ENCODE results near the gene INTS14. TPM values are rescaled to one million over a fixed set of nuclear protein-coding genes. Genes with fewer than 3 reads are reported as not detected.

Gene INTS14
- total RNA-seq, 4 donors from 2014 or later = 15.9 to 48.2 (median 28.5) TPM

GRCh38 chr15:65653801-65654521 is 43.0 kb upstream of the INTS14 start:
- no peaks in the 10 kb centered on the region for H3K27me3 ChIP-seq
- H3K4me1 ChIP-seq = no peaks in the 10 kb centered on the region
- H3K27ac ChIP-seq = no peak overlapping the region
- DNase-seq = no peak
- TF ChIP-seq POLR2A (IDR thresholded peaks at IDR 0.05) (no peak), CTCF (IDR thresholded peaks at IDR 0.05) (no peak)
- H3K36me3 ChIP-seq = no peaks in the 10 kb centered on the region
- no peaks in the 10 kb centered on the region for H3K9me3 ChIP-seq
- H3K4me3 ChIP-seq = no peak overlapping the region
- intact Hi-C loops (cut with DNase I; ENCODE audit: low total_unique reads) = no loop called here

- Histone ChIP-seq H3K27ac (no peak overlapping the region), H3K27me3 (no peaks in the 10 kb centered on the region), H3K4me1 (no peaks in the 10 kb centered on the region), H3K4me3 (no peak overlapping the region), H3K36me3 (no peaks in the 10 kb centered on the region), H3K9me3 (no peaks in the 10 kb centered on the region)
- intact Hi-C loops (cut with DNase I; ENCODE audit: low total_unique reads) = no loop called here
- no peak for DNase-seq
- no peak for TF ChIP-seq CTCF (IDR thresholded peaks at IDR 0.05)
- TF ChIP-seq POLR2A (IDR thresholded peaks at IDR 0.05) = no peak
These were observed 42.4 kb upstream of the INTS14 start for GRCh38 chr15:65653341-65653740.

DNA sequence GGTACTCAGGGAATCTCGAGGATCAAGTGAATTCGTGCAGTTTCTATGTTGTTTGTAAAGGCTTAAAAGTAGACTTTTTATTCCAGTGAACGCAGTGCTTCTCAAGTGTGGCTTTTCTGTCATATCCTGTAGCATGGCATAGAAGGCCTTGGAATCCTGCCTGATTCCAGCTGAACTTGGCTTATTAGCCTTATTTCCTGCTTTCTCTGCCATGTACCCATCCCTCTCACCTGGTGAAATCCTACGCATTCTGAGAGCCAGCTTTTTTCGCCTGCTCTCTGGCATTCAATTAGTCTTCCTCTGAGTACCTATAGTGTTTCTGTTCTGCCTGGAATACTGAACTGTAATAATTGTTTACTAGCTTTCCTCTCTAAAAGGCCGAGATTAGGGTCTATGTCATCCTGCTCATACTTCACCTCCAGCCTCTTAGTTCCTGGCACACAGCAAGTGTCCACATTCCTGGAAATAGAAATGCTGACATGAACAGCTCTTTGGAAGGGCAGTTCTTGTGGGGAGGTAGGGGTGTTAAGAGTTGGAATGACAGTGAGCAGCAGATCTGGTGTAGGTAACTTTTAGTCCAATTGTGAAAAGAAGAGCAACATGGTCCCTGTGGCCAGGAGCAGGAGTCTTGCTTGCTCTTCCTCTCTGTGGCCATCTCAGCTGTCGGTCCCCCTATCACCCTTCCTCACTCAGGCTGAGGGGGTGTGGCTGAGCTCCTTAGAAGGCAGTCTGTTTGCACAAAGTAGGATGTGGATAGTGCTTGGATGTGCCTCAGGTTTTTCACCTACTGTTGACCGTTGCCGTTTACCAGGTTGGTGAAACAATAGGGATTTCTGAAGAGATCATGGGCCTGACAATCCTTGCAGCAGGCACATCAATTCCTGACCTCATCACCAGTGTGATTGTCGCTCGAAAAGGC is 41.2 kb upstream of the INTS14 start:
- intact Hi-C loops (cut with DNase I; ENCODE audit: low total_unique reads) = no loop called here
- DNase-seq = no peak
- no peak overlapping the region for H3K27ac ChIP-seq

DNA sequence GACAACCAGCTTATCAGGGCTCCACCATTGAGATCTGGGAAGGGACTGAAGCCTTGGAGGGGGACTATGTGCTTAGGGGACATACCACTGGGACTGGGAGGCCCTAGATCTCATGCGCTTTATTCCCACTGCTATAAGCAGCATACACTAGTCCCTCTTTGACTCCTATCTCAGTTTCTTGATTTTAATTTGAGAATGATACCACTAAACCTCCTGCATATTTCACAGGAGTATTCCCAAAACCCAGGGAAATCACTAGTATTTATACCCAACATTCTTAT is 40.1 kb upstream of the INTS14 start:
- no peaks in the 10 kb centered on the region for H3K27me3 ChIP-seq
- TF ChIP-seq CTCF (IDR thresholded peaks at IDR 0.05) (no peak), POLR2A (IDR thresholded peaks at IDR 0.05) (no peak)
- H3K36me3 ChIP-seq = no peaks in the 10 kb centered on the region
- H3K9me3 ChIP-seq = no peaks in the 10 kb centered on the region
- H3K4me3 ChIP-seq = no peak overlapping the region
- DNase-seq = no peak
- no peaks in the 10 kb centered on the region for H3K4me1 ChIP-seq
- no peak overlapping the region for H3K27ac ChIP-seq
- intact Hi-C loops (cut with DNase I; ENCODE audit: low total_unique reads) = no loop called here

More for the DNA sequence above, 41.2 kb upstream of the INTS14 start:
- no peaks in the 10 kb centered on the region for H3K27me3 ChIP-seq
- no peak for TF ChIP-seq CTCF (IDR thresholded peaks at IDR 0.05)
- TF ChIP-seq POLR2A (IDR thresholded peaks at IDR 0.05) = no peak
- no peaks in the 10 kb centered on the region for H3K36me3 ChIP-seq
- H3K4me3 ChIP-seq = no peak overlapping the region
- no peaks in the 10 kb centered on the region for H3K9me3 ChIP-seq
- H3K4me1 ChIP-seq = no peaks in the 10 kb centered on the region

Measured in uterus (tissue), 4 donors.